ENCODE measurements around the gene KIF5B. TPM values are rescaled to one million over a fixed set of nuclear protein-coding genes. Genes with fewer than 3 reads are reported as not detected.

Gene KIF5B
- total RNA-seq, 4 donors from 2014 or later, result 170 to 345 (median 288) TPM

DNA sequence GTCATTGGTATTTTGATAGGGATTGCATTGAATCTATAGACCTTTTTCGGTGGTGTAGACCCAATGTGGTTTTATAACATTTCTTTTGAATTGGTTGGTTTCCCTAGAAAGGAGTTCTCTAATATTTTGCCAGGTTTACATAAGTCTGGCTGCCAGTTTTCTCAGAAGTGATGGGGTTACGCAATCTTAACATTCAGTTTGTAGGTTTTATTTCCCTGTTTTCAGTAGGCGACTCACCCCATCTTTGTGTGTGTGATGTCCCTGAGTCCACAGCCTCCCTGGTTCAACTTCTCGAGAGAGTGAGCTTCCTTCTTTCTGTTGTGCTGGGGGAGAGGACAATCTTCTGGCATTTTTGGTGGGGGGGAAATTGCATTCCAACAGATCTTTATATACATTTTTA is 9.6 kb upstream of the KIF5B start:
- H3K27ac ChIP-seq, result no peak overlapping the region
- no peaks in the 10 kb centered on the region for H3K36me3 ChIP-seq
- no peaks in the 10 kb centered on the region for H3K27me3 ChIP-seq
- no peaks in the 10 kb centered on the region for H3K4me1 ChIP-seq
- H3K9me3 ChIP-seq, result no peaks in the 10 kb centered on the region
- no peak overlapping the region for H3K4me3 ChIP-seq
- no peak for TF ChIP-seq EP300 (IDR thresholded peaks at IDR 0.05)
- TF ChIP-seq, protein P1, sequence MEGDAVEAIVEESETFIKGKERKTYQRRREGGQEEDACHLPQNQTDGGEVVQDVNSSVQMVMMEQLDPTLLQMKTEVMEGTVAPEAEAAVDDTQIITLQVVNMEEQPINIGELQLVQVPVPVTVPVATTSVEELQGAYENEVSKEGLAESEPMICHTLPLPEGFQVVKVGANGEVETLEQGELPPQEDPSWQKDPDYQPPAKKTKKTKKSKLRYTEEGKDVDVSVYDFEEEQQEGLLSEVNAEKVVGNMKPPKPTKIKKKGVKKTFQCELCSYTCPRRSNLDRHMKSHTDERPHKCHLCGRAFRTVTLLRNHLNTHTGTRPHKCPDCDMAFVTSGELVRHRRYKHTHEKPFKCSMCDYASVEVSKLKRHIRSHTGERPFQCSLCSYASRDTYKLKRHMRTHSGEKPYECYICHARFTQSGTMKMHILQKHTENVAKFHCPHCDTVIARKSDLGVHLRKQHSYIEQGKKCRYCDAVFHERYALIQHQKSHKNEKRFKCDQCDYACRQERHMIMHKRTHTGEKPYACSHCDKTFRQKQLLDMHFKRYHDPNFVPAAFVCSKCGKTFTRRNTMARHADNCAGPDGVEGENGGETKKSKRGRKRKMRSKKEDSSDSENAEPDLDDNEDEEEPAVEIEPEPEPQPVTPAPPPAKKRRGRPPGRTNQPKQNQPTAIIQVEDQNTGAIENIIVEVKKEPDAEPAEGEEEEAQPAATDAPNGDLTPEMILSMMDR (IDR thresholded peaks at IDR 0.05), result no peak
- no peak for TF ChIP-seq POLR2A (IDR thresholded peaks at IDR 0.05)
- no peak for TF ChIP-seq POLR2AphosphoS5 (IDR thresholded peaks at IDR 0.05)
- 78 to 90% methylated on average over 3 to 4 of the region's 4 CpGs for WGBS, 2 donors (ENCODE audit: low coverage in 1 of 2)
- no peak for ATAC-seq

DNA sequence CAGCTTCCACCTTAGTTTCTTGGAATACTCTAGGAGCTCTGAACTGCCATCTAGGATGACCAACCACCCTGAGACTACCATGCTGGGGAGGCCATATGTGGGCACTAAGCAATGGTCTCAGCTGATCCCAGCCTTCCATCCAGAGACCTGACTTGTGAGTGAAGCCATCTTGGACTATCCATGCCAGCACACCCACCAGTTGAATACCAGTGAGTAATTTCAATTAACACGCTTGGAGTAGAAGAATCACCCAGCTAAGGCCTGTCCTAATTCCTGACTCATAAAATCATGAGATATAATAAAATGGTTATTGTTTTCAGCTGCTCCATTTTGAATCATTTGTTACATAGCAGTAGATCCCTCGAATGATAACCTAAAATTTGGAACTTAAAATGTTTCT is 5.2 kb upstream of the KIF5B start:
- no peaks in the 10 kb centered on the region for H3K27me3 ChIP-seq
- ATAC-seq, result no peak
- no peak overlapping the region for H3K27ac ChIP-seq
- no peaks in the 10 kb centered on the region for H3K36me3 ChIP-seq
- H3K4me3 ChIP-seq, result no peak overlapping the region
- no peaks in the 10 kb centered on the region for H3K9me3 ChIP-seq
- peaks cover 0 to 8% (median 3%) of the 10 kb centered on the region in 3 donors for H3K4me1 ChIP-seq
- WGBS, 2 donors (ENCODE audit: low coverage in 1 of 2), result 72 to 80% methylated on average over 2 of the region's 2 CpGs
- no peak for TF ChIP-seq POLR2A (IDR thresholded peaks at IDR 0.05)
- TF ChIP-seq, protein P1 (IDR thresholded peaks at IDR 0.05), result no peak
- no peak for TF ChIP-seq EP300 (IDR thresholded peaks at IDR 0.05)
- no peak for TF ChIP-seq POLR2AphosphoS5 (IDR thresholded peaks at IDR 0.05)

DNA sequence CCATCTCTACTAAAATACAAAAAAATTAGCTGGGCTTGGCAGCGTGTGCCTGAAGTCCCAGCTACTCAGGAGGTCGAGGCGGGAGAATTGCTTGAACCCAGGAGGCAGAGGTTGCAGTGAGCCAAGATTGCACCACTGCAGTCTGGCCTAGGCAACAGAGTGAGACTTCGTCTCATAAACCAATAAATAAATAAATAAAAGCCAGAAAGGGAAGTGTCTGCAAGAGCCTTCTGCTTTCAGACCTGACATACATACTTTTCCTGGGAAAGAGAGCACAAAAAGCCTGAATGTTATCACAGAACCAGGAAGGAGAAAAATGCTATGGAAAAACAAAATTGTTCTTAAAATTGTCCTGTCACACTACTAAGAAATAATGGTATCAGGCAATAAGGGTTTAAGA is 4.1 kb upstream of the KIF5B start:
- Histone ChIP-seq H3K4me1 (peaks cover 0 to 8% (median 3%) of the 10 kb centered on the region in 3 donors), H3K27ac (no peak overlapping the region), H3K36me3 (no peaks in the 10 kb centered on the region), H3K9me3 (no peaks in the 10 kb centered on the region), H3K27me3 (no peaks in the 10 kb centered on the region), H3K4me3 (no peak overlapping the region)
- no peak for ATAC-seq
- WGBS, 2 donors (ENCODE audit: low coverage in 1 of 2), result 80 to 100% methylated on average over 1 to 3 of the region's 4 CpGs
- TF ChIP-seq POLR2AphosphoS5 (IDR thresholded peaks at IDR 0.05), result no peak
- TF ChIP-seq, protein P1 (IDR thresholded peaks at IDR 0.05), result no peak
- no peak for TF ChIP-seq POLR2A (IDR thresholded peaks at IDR 0.05)
- no peak for TF ChIP-seq EP300 (IDR thresholded peaks at IDR 0.05)

DNA sequence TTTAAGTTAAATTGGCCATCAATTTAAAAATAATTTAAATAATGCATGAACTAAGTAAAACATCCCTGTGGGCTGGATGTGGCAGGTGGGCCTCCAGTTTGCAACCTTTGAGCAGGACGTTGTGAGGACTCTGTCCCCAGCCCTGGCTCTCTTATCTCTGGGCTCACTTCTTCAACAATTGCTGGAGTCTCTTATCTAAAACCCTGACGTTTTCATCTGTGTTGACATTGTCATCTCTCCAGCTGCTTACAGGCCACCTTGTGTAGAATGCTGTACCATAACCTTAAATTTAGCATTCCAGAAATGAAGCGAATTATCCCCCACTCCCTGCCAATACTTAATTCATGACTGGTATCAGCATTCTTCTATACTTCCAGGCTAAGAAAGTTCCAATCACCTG is 3.2 kb upstream of the KIF5B start:
- WGBS, 2 donors (ENCODE audit: low coverage in 1 of 2), result 77 to 85% methylated on average over 3 of the region's 3 CpGs
- no peak overlapping the region for H3K27ac ChIP-seq
- ATAC-seq, result no peak
- H3K36me3 ChIP-seq, result no peaks in the 10 kb centered on the region
- TF ChIP-seq POLR2A (IDR thresholded peaks at IDR 0.05) (no peak), POLR2AphosphoS5 (IDR thresholded peaks at IDR 0.05) (no peak), EP300 (IDR thresholded peaks at IDR 0.05) (no peak)
- TF ChIP-seq, protein P1 (IDR thresholded peaks at IDR 0.05), result no peak
- H3K27me3 ChIP-seq, result no peaks in the 10 kb centered on the region
- H3K9me3 ChIP-seq, result no peaks in the 10 kb centered on the region
- H3K4me3 ChIP-seq, result no peak overlapping the region
- H3K4me1 ChIP-seq, result peaks cover 0 to 8% (median 3%) of the 10 kb centered on the region in 3 donors

DNA sequence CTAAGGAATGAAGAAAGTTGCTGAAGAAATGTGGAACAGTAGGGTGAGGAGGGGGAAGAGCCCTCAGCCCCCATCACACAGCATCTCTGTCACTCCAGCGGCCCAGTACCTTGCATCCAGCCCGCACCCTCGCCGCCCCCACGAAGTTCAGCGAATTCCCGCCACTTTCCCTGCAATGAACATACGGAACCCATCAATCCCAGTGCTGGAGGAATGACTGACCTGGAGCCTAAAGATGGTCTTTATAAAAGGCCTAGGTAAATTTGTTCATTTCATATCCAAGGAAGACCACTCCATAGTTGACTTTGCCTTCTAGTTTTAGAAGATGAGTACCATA is 779 bp upstream of the KIF5B start:
- H3K4me1 ChIP-seq, result peaks cover 2 to 30% (median 3%) of the 10 kb centered on the region in 3 donors
- ATAC-seq, result no peak
- H3K4me3 ChIP-seq, result peak overlapping the region in 1 of 2 donors; percentile 75
- peak overlapping the region; percentile 89 to 99 (median 96) for H3K27ac ChIP-seq
- H3K9me3 ChIP-seq, result no peaks in the 10 kb centered on the region
- no peaks in the 10 kb centered on the region for H3K36me3 ChIP-seq
- TF ChIP-seq, protein P1 (IDR thresholded peaks at IDR 0.05), result no peak
- TF ChIP-seq EP300 (IDR thresholded peaks at IDR 0.05) (no peak), POLR2A (IDR thresholded peaks at IDR 0.05) (no peak), POLR2AphosphoS5 (IDR thresholded peaks at IDR 0.05) (no peak)
- 55% methylated on average over 8 of the region's 8 CpGs; no CpG with 5 or more reads in 1 of the 2 donors for WGBS, 2 donors (ENCODE audit: low coverage in 1 of 2)
- no peaks in the 10 kb centered on the region for H3K27me3 ChIP-seq
